ENCODE results near the gene ACOXL.
"Not testable (repeated sequence)": the region's sequence is repeated elsewhere in the genome, so short reads cannot be mapped to it uniquely, and the experiment has no call there.

Gene ACOXL

GRCh38 chr2:110940376-110940910 lies 208.1 kb downstream of the ACOXL start:
- DNase-seq, result no peak

GRCh38 chr2:110941226-110941625 lies 208.9 kb downstream of the ACOXL start:
- no peak for DNase-seq

GRCh38 chr2:110943070-110943634 lies 210.8 kb downstream of the ACOXL start:
- no peak for DNase-seq

GRCh38 chr2:110946902-110947301 lies 214.5 kb downstream of the ACOXL start:
- DNase-seq, result no peak

- DNase-seq, result no peak
These were observed 215.8 kb downstream of the ACOXL start for GRCh38 chr2:110948027-110948674.

GRCh38 chr2:110950281-110950680 lies 217.9 kb downstream of the ACOXL start:
- DNase-seq, result no peak

GRCh38 chr2:110955045-110955444 lies 222.7 kb downstream of the ACOXL start:
- DNase-seq, result no peak

GRCh38 chr2:110955556-110955955 lies 223.2 kb downstream of the ACOXL start:
- no peak for DNase-seq

- DNase-seq, result no peak
These were observed 224.9 kb downstream of the ACOXL start for GRCh38 chr2:110957293-110957692.

GRCh38 chr2:110958346-110959119 lies 226.2 kb downstream of the ACOXL start:
- DNase-seq, result no peak

GRCh38 chr2:110959198-110959597 lies 226.8 kb downstream of the ACOXL start:
- no peak for DNase-seq

- no peak for DNase-seq
These were observed 227.9 kb downstream of the ACOXL start for GRCh38 chr2:110960281-110960680.

- DNase-seq, result no peak
These were observed 228.6 kb downstream of the ACOXL start for GRCh38 chr2:110960954-110961353.

GRCh38 chr2:110961643-110962042 lies 229.3 kb downstream of the ACOXL start:
- DNase-seq, result not testable (repeated sequence)

GRCh38 chr2:110969696-110970095 lies 237.3 kb downstream of the ACOXL start:
- DNase-seq, result no peak

- DNase-seq, result no peak
These were observed 237.8 kb downstream of the ACOXL start for GRCh38 chr2:110970201-110970600.

- DNase-seq, result no peak
These were observed 239.4 kb downstream of the ACOXL start for GRCh38 chr2:110971811-110972210.

- DNase-seq, result no peak
These were observed 240.9 kb downstream of the ACOXL start for GRCh38 chr2:110973262-110973661.

GRCh38 chr2:110977403-110977802 lies 245.0 kb downstream of the ACOXL start:
- DNase-seq, result no peak

GRCh38 chr2:110978148-110978547 lies 245.8 kb downstream of the ACOXL start:
- no peak for DNase-seq

- DNase-seq, result no peak
These were observed 246.5 kb downstream of the ACOXL start for GRCh38 chr2:110978756-110979470.

- no peak for DNase-seq
These were observed 247.3 kb downstream of the ACOXL start for GRCh38 chr2:110979471-110980338.
